Activated T-helper 9 cell treated with anti-CD3 and anti-CD28 coated beads, Interleukin-2, amount 50 U/mL, for 16 hours (primary cell): ENCODE results near the gene THADA.

Experiments
- DNase-seq: peaks from one replicate; pipeline ENCODE4 v3.0.0-alpha.2; 2020; ENCODE audit warnings: low read depth

Gene THADA

DNA sequence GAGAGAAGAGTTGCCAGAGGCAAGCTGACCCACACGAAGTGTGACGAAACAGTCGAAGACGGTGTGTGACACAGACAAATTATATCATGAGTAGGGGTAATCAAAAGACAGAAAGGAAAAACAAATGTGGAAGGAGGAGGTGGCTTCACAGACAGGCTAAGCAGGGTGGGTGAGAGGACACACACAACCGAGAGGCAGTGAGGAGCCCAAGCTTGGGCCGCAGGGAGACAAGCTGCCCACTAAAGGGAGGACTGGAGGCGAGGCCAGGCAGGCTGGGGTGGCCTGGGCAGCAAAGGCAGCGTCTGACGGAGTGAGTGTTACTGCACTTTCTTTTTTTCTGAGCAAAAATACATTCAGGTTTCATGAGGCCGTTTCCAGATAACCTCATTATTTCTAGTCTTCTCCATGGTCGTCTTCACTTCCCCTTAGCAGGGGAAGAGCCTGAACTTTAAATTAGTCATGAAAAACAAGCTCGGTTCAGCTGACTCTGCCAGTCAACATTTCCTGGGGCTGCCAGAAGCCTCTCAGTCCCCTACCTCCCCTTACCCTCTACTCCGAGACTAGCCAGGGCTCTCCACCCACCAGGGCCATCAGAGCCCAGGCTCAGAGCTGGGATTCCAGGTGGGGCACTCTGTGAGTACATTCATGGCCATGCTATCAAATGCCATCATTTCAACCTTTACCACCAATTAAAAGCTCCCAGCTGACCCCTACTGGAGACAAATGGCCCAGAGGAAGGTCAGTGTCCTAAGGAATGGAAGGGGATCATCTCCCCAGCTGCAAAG, 355.7 kb downstream of the THADA start:
- no peak for DNase-seq

DNA sequence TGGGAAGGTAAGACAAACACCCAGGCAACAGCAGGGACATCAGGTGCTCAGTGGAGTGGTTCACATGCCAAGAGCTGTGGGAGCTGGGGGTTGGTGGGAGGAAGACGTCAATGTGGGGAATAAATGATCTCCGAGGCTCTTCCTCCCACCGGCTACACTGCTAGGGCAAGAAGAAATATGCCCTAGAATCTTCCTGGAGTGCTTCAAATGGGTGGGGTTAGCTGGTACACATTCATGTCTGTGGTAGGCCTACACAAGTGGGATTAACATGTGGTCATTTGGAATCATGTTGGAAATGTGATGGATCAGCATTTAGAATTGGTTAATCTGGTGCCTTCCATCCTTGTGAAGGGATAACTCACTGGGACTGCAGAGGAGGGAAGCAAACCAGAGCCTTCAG, 357.0 kb downstream of the THADA start:
- no peak for DNase-seq

DNA sequence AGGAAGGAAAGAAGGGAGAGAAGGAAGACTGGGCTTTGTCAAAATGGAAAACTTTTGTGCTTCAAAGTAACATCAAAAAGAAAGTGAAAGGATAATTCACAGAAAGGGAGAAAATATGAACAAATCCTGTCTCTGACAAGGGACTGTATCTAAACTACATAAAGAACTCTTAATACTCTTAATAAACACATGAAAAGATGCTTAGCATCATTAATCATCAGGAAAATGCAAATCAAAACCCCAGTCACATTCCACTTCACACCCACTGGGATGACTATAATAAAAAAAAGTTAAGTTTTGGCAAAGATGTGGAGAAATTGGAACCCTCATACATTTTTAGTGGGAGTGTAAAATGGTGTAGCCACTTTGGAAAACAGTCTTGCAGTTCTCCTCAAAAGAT, 357.7 kb downstream of the THADA start:
- no peak for DNase-seq

DNA sequence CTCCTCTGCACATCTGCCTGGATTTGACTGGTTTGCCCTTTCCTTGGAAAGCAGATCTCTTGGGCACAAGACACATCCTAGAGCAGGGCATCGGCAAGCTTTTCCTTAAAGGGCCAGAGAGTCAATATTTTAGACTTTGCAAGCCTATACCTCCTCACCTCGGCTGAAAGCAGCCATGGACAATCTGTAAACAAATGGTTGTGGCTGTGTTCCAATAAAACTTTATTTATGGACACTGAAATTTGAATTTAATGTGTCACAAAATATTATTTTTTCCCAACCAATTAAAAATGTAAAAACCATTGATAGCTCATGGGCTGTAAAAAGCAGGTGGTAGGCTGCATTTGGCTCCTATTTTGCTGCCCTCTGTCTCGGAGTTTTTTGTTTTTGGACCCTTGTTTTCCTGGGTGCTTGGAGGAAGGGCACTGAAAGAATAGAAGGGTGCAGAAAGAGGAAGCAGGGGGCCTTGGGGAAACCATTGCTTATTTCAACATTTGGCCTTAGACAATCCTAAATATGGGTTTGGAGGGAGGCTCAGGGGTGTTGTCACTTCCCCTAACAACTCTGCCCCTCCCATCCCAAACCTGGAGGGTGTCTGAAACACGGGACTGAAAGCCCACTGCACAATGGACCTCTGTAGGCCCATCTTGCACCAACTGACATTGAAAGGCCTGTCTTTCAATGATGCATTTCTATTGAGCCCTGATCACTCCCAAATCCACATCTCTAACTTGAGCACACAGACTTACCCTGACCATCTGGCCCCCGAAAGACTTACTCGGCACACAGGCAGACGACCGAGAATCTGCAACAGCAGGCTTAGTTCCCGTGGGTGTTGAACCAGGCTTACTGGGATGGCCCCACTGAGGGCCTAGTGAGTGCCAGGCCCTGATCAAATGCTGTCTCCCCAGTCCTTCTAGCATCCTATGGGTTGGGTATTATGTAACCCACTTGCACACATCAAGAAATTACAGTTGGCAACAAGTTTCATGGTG, 362.3 kb downstream of the THADA start:
- DNase-seq = no peak

DNA sequence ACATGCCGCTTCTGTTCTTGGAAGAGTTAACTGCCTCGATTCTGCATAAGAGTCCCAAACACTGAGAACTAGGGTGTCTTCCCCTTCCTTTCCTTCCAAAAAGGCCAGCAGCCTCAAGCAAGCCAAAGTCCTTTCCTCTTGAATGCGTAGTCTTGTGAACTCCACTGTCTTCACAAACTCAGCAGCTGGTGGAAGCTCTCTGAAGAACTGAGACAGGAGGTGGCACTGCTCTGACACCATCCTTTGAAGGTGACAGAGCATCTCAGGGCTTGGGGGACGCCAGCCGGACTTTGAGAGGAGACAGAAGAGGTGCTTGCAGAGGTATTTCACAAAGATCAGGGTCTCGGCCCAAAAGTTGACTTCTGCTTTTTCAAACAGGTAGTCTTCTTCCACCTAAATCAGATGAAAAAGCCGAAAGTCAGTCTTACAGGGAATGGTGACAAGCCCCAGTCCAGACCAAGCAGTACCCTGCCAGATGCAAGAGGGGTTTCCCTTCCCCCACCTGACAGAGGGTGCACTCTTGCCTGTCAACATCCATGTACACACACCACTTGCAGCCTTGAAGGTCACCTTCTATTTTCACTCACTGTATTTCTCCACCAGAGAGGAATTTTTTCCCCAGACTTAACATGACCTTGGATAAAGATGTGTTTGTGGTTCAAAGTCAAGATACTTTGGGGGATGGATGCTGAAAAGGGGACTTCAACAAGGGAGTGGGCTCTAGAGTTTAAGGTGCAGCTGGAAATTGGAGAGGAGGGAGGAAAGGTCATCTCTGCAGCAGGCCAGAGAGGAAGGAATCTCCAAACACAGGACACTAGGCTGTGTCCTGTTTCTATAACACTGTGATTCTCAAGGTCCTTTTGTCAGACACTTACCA, 364.6 kb downstream of the THADA start:
- DNase-seq = no peak

DNA sequence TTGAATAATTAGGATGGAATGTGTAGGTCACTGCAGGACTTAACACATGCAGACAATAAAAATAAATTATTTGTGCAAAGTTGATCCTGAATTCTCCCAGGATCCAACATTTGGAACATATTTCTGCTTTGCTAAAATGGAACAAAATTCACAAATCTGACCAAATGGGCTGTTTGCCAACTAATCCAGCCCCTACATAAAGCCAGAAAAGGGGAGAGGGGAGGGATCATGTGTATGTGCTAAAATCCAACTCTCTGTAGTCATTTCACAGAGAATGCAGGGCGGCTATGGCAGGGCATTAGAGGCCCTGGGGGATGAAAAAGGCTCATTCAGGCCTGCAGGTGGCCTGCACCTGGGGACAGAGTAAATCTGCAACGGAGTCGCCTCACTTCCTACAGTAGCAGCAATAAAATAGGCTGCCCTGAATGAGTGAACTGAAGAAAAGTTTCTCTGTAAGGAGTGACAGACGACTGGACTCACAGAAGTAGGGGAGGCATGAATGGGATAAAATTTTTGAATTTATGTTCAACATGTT, 365.4 kb downstream of the THADA start:
- DNase-seq = no peak

DNA sequence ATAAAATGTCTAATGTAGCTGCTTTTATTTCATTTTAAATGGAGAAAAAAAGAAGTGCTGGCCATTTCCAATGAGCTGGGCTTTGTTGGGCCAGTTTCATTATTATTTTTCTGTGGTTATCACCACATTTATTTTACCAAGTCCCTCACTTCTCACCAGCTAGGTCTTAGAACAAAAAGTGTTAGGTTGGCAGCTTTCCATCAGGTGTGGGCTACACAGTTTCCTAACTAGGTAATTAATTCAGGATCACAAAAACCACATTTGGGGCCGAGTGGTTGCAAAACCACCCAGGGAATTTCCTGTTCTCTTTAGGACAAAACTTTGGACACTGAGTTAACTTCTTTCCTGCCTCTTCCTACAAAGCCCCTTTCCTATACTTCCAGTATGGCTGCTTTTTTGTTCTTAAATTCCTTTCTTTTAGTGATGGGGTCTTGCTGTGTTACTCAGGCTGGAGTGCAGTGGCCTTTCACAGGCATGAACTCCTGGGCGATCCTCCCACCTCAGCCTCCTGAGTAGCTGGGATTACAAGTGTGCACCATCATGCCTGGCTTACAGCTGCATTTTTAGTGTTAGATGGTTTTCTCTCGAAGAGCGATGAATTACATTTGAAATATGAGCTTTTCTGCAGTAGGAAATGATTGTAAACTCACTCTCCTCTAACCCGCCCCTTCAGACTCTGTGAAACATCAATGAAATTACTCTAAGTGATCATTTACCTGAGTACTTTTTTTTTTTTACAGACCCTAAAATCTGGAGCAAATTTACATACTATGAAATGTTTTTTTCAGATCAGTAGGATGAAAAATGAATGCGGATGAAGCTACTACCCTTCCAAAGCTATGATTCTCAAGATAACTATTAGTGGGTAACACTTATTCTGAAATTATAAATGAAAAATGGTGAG, 366.8 kb downstream of the THADA start:
- DNase-seq = no peak

DNA sequence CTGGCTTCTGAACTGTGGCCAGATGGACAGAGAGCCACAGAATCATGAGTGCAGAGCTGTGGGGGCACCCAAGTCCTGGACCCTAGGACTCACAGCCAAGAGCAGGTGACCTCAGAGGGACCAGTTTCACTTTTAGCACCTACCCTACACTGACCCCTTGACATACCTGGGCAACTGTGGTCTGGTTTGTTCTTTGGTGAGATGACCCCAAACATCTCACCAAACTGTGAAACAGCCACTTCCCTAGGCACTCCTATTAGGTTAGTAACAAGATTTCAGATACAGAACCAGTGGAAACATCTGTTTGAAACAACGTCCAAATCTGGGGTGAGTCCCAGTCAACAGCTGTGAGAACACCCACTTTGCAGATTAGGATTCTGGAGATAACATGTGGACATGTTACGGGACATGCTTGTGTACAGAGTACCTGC, 367.5 kb downstream of the THADA start:
- no peak for DNase-seq

DNA sequence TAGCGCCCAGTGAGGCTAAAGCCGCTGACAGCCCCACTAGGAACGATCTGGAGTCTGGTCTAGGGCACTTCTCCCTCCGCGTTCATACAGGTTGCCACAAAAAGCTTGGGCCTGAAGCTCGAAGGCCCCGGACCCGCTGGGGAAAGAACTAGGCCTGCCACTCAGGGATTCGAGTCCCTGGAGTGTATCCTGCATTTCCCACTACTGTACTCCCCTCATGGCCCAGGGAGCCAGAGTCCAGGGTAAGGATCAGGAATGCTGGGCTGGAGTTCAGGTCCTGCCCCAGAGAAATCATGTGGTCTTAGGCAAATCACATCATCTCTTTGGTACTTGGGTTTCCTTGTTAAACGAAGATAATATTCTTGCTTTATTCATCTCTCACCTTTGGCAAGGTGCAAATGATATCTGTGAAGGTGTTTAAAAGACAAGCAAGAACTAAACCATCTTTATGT, 368.0 kb downstream of the THADA start:
- DNase-seq = no peak

DNA sequence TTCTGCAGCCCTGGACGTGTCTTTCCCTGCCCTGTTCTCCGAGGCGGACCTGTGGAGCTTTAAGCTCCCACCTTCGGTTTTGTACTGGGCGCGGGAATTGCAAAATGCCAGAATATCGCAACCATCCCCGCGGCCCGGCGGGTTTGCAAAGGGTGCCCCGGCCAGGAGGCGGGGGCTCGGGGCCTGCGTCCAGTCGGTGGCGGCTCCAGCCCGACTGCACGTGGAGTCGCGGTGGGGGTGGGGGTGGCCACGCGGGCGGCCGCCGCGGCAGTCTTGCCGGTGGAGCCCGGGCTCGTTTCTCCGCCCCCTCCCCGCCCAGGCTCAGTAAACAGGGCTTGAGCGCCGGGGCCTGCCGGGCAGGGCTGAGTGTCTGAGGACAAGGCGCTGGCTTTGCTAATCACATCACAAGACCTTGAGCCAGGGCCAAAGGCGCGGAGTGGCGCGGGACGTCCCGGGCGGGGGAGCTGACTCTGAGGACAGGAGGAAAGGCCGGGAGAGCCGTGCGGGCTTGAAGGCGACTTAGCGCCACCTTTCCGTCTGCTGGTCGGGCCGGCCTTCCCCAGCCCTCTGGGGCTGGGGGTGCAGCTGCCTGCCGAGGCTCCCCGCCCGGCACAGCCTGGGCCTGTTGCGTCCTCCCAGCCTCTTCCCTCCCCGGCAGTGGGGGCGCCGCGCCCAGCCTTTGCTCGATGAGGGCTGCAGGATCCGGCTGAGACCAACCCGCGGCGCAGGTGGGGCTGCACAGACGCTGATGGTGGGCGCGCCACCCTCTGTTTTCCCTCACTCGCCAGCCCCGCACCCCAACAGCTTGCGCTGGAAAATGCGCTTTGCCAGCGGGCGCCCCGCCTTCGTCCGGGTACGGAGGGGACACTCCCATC, 368.6 kb downstream of the THADA start:
- DNase-seq = peak; percentile 49

DNA sequence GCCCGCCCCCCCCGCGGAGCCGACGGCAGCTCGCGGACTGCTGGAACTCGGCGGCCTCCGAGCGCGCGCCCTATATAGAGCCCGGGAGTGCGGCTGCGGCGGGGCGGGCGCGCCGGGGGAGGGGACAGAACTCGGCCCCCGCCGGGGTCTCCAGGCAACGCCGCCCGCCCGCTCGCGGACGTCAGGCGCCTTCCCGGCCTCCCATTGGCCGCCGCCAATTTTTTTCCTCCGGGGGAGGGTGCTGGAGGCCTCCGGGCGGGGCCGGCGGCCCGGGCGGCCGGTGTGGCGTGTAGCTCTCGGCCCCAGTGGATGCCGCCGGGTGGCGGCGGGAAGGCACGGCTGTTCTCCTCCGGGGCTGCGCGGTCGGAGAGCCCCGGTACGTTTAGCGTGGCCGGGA, 369.3 kb downstream of the THADA start, which contains the start of gene ZFP36L2:
ZFP36L2 (minus strand) TSS at position 49 of the 397 bp plus-strand sequence. CDS start 291 bp downstream, outside the sequence.
- DNase-seq = peak; percentile 94

DNA sequence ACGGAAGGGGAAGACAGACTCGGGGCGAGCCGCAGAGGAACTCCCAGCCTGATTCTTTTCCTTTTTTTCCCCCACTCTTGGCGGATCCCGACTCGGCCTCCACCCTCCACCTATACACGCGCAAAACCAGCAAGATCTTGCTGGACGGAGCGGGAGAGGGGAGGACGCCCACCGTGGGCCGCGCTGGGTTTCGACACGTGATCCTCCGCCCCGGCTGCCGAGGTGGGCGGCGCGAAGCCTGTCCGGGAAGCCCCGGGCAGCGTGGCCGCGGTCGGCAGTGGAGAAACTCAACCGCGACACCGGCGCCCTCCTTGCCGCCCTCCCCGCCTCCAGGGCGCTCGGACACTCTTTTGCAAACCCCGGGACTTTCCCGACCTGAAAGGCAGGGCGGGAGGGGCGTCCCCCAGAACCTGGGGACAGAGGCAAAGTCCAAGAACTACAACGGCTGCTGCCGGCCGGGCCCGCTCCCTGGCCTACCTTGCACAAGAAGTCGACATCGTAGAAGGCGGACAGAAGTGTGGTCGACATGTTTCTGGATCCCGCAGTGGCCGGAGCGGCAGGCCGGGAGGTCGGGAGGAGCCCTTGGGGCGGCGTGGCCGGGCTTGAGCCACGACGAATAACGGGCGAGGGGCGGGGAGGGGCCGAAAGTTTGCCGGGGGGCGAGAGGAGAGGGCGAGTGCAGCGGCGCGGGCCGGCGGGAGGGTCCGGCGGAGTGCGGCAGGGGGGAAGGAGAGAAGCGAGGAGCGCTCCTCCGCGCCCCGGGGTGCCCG, 369.9 kb downstream of the THADA start:
- peak; percentile 62 for DNase-seq

DNA sequence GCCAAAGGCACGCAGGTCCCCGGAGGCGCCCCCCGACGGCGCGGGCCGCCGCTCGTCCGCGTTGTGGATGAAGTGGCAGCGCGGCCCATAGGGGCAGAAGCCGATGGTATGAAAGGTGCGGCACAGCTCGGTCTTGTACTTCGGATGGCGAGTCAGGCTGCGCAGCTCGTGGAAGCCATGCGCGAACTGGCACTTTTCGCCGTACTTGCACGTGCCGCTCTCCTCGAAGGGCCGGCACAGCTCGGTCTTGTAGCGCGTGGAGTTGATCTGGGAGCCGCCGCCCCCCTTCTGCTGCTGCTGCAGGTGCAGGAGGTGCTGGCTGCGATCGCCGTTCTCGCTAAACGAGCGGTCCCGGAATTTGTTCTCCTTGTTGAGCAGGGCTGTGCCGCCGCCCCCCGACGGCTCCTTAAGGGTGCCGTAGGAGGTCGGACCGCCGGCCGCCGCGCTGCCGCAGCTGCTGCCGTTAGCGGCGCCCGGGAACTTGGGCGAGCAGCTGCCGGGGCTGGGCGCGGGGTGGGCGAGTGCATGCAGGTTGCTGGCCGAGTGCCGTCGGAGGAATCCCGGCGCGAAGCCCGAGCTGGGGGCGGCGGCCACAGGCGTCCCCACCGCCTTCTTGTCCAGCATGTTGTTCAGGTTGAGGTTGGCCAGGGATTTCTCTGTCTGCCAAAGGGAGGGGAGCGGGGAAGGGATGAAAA, 370.6 kb downstream of the THADA start:
- DNase-seq = peak; percentile 46

DNA sequence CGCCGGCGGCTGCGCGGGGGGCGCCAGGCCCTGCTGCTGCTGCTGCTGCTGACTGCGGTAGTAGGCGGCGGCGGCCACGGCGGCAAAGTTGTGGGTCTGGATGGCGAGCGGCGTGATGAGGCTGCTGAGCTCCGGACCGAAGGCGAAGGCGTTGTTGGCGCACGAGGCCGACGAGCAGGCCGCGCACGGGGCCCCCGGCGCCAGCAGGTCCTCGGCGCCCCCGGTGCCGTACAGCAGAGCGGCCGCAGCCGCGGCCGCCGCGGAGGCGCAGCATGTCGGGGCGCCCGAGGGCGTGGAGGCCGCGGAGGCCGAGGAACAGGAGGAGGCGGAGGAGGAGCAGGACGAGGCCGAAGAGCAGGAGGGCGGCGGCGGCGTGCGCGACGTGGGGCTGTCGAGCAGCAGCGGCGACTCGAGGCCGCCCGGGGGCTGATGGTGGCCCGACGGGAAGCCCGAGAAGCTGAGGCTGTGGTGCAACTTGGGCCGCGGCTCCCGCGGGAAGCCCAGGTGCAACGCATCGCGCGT, 371.2 kb downstream of the THADA start:
- no peak for DNase-seq

DNA sequence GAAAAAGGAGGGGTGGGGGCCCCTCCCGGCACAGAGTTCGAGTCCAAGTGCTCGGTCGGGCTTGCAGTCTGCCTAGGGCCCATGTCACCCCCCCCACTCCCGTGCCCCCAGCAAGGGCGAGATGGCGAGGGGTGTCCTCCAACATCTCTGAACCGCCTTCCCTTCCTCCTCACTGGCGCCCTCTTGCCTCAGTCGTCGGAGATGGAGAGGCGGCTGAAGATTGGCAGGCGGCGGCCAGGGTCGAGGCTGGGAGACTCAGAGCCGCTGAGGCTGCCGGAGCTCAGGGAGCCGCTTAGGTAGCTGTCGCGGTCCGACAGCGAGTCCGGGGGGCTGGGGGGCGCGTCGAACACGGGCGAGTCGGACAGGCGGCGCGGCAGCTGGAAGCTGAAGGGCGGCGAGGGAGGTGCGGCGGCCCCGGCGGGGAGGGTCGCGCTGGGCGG, 371.7 kb downstream of the THADA start:
- peak; percentile 58 for DNase-seq

DNA sequence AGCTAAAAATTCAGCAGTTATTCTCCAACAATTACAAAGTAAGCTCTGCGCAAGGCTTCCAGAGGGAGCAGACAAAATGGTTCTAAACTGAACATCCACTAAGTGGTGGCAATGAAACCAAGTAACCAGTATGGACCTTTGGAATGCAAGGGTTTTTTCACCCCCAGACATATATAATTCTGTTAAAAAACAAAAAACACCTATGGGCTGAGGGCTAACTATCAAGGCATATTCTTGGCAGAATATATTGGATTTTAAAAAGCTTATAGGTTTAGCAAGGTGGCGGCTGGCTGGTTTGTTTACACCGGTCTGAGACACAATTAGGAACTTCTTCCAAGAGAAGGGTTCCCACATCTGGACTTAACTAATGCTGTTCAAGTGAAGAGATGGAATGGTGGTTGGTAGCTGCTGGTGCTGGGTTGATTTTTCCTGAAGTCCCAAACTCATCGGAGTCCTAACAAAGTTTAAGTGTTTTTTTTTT, 372.3 kb downstream of the THADA start:
- no peak for DNase-seq

DNA sequence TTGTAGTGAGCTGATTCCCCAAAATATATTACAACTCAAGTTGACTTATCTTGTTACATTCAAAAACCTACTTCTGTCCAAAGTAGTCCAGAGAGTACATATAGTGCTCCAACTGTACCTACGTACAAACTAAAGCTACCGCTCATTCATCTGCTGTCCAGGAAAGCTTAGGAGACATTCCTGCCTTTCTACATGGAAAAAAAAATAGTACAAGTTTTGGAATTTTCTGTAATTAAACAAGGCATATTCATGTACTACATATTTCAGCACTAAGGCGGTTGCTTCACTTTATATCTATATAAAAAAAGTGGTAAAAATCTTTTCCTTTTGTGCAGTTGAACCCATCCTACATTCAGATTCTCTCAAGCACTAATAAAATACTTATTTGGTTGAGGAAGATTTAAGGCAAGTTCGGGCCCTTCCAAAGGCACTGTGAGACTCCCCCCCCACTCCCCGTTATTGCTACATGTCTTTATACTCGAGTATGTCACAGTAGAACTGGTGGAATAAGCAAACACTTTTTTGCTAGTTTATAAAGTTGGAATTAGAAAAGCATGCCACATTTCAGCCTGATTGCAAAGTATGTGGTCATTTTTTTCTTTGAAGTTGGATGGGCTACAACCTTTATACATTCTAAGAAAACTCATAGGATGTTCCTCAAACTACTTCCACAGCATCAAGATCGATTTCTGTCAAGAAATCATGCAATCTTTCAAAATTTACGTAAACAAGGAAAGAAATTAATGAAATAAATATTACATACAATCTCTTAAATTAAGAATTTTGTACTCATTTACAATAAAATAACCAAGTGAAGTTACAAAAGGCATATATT, 373.1 kb downstream of the THADA start:
- no peak for DNase-seq
